ENCODE results near the gene SIDT2. TPM values are rescaled to one million over a fixed set of nuclear protein-coding genes. Genes with fewer than 3 reads are reported as not detected.
A peak's percentile ranks its signal among the peaks of the same experiment; 100 is the strongest.

Gene SIDT2
- total RNA-seq, 2 experiments from 2014 or later: 16.6 to 17.3 TPM

- no peaks in the 10 kb centered on the region for H3K27me3 Mint-ChIP-seq
- H3K9me3 Mint-ChIP-seq: no peaks in the 10 kb centered on the region
- TF ChIP-seq CTCF (IDR thresholded peaks at IDR 0.05): no peak
- H3K27ac Mint-ChIP-seq: no peak overlapping the region
- no peak overlapping the region for H3K4me3 Mint-ChIP-seq
- DNase-seq: no peak
- H3K36me3 Mint-ChIP-seq (ENCODE audit: low read depth): peaks cover 36% of the 10 kb centered on the region
- ATAC-seq: no peak
- intact Hi-C loops (cut with micrococcal nuclease): no loop called here
- POLR2A ChIA-PET: interaction anchor here (1.0 to 1.2 kb wide), 3 partner anchors 40 to 118 kb away, joined by 3 read pairs; no protein-coding TSS in a partner anchor
- peaks cover 4% of the 10 kb centered on the region for H3K4me1 Mint-ChIP-seq (ENCODE audit: low read depth)
- CTCF ChIA-PET: interaction anchor here (0.7 to 1.6 kb wide), 2 partner anchors 32 to 422 kb away, joined by 3 to 4 read pairs; no protein-coding TSS in a partner anchor
Measured at GRCh38 chr11:117212697-117213355, 34.3 kb downstream of the SIDT2 start.

GRCh38 chr11:117214404-117215110 is 36.0 kb downstream of the SIDT2 start:
- no peak for TF ChIP-seq CTCF (IDR thresholded peaks at IDR 0.05)
- H3K36me3 Mint-ChIP-seq (ENCODE audit: low read depth): peaks cover 51% of the 10 kb centered on the region
- DNase-seq (no peak), ATAC-seq (no peak)
- POLR2A ChIA-PET: no interaction called here
- no peaks in the 10 kb centered on the region for H3K9me3 Mint-ChIP-seq
- H3K27me3 Mint-ChIP-seq: no peaks in the 10 kb centered on the region
- CTCF ChIA-PET: interaction anchor here (0.9 to 2.1 kb wide), 3 partner anchors 13 to 34 kb away, joined by 3 to 6 read pairs (median 4); no protein-coding TSS in a partner anchor
- intact Hi-C loops (cut with micrococcal nuclease): no loop called here
- no peak overlapping the region for H3K4me3 Mint-ChIP-seq
- H3K4me1 Mint-ChIP-seq (ENCODE audit: low read depth): peaks cover 4% of the 10 kb centered on the region
- H3K27ac Mint-ChIP-seq: peak overlapping the region; percentile 35

- H3K4me3 Mint-ChIP-seq: no peak overlapping the region
- H3K27me3 Mint-ChIP-seq: no peaks in the 10 kb centered on the region
- DNase-seq (no peak), ATAC-seq (no peak)
- ChIA-PET POLR2A (no interaction called here), CTCF (interaction anchor here (0.7 to 2.2 kb wide), 5 partner anchors 10 to 87 kb away, joined by 3 to 12 read pairs (median 4); partner anchors contain the start of gene PCSK7)
- no peak for TF ChIP-seq CTCF (IDR thresholded peaks at IDR 0.05)
- peaks cover 4% of the 10 kb centered on the region for H3K4me1 Mint-ChIP-seq (ENCODE audit: low read depth)
- intact Hi-C loops (cut with micrococcal nuclease): no loop called here
- no peaks in the 10 kb centered on the region for H3K9me3 Mint-ChIP-seq
- peaks cover 52% of the 10 kb centered on the region for H3K36me3 Mint-ChIP-seq (ENCODE audit: low read depth)
- peak overlapping the region; percentile 51 for H3K27ac Mint-ChIP-seq
Measured at GRCh38 chr11:117217141-117218084, 38.9 kb downstream of the SIDT2 start.

GRCh38 chr11:117218133-117218915 is 39.8 kb downstream of the SIDT2 start:
- no peak for TF ChIP-seq CTCF (IDR thresholded peaks at IDR 0.05)
- POLR2A ChIA-PET: no interaction called here
- Mint-ChIP-seq H3K36me3 (ENCODE audit: low read depth) (peaks cover 52% of the 10 kb centered on the region), H3K9me3 (no peaks in the 10 kb centered on the region), H3K27me3 (no peaks in the 10 kb centered on the region), H3K27ac (peak overlapping the region; percentile 25), H3K4me3 (no peak overlapping the region), H3K4me1 (ENCODE audit: low read depth) (peaks cover 4% of the 10 kb centered on the region)
- CTCF ChIA-PET: interaction anchor here (0.7 to 2.2 kb wide), 5 partner anchors 9 to 88 kb away, joined by 3 to 12 read pairs (median 4); partner anchors contain the start of gene PCSK7
- ATAC-seq: no peak
- intact Hi-C loops (cut with micrococcal nuclease): no loop called here
- DNase-seq: no peak

All from activated CD8-positive, alpha-beta T cell treated with anti-CD3 and anti-CD28 coated beads for 36 hours (primary cell).